Ectodermal cell (in vitro differentiated cells): ENCODE measurements around the gene TMPRSS12.
"Not testable (repeated sequence)": the region's sequence is repeated elsewhere in the genome, so short reads cannot be mapped to it uniquely, and the experiment has no call there.

Source experiments
- H3K27ac ChIP-seq: 2 replicates; pipeline ENCODE4 v1.7.0; 2013; ENCODE audit warnings: mild to moderate bottlenecking, low read depth, low read length; ENCODE audit not compliant: insufficient read depth, poor library complexity, severe bottlenecking
- H3K27me3 ChIP-seq: 2 replicates; pipeline ENCODE4 v1.7.0; 2013; ENCODE audit warnings: mild to moderate bottlenecking, low read length; ENCODE audit not compliant: insufficient read depth, control insufficient read depth, poor library complexity, severe bottlenecking
- H3K36me3 ChIP-seq: one replicate; pipeline ENCODE4 v1.7.0; 2013; ENCODE audit warnings: low read length; ENCODE audit not compliant: control insufficient read depth, insufficient read depth
- H3K4me1 ChIP-seq: one replicate; pipeline ENCODE4 v1.7.0; 2013; ENCODE audit warnings: low read length; ENCODE audit not compliant: control insufficient read depth, insufficient read depth
- H3K4me3 ChIP-seq: 2 replicates; pipeline ENCODE4 v1.7.0; 2013; ENCODE audit warnings: low read depth, low read length, control low read depth; ENCODE audit not compliant: insufficient read depth
- H3K9me3 ChIP-seq: 2 replicates; pipeline ENCODE4 v1.7.0; 2013; ENCODE audit warnings: mild to moderate bottlenecking, low read length, moderate library complexity; ENCODE audit not compliant: control insufficient read depth
- WGBS, 2 experiments: methylation state at CpG; one replicate each; pipeline ENCODE4 v1.1.7; 2013; ENCODE audit warnings: missing lambda C conversion rate in 2 of 2; 5-methylcytosine and 5-hydroxymethylcytosine counted together

TMPRSS12 gene

GRCh38 chr12:50825372-50825838 is 17.3 kb upstream of the TMPRSS12 start:
- Histone ChIP-seq H3K36me3 (no peaks in the 10 kb centered on the region), H3K4me1 (no peaks in the 10 kb centered on the region), H3K27me3 (no peaks in the 10 kb centered on the region), H3K27ac (no peak overlapping the region), H3K4me3 (no peak overlapping the region), H3K9me3 (no peaks in the 10 kb centered on the region)
- 60% methylated on average over 1 of the region's 2 CpGs; no CpG with 5 or more reads in 1 of the 2 experiments for WGBS, 2 experiments

- H3K27ac ChIP-seq, result no peak overlapping the region
- no peaks in the 10 kb centered on the region for H3K27me3 ChIP-seq
- H3K9me3 ChIP-seq, result no peaks in the 10 kb centered on the region
- H3K4me1 ChIP-seq, result no peaks in the 10 kb centered on the region
- no peak overlapping the region for H3K4me3 ChIP-seq
- H3K36me3 ChIP-seq, result no peaks in the 10 kb centered on the region
- 93 to 98% methylated on average over 1 of the region's 1 CpG for WGBS, 2 experiments
Measured at GRCh38 chr12:50828121-50828520, 14.6 kb upstream of the TMPRSS12 start.

- Histone ChIP-seq H3K36me3 (no peaks in the 10 kb centered on the region), H3K27ac (no peak overlapping the region), H3K4me3 (no peak overlapping the region), H3K27me3 (no peaks in the 10 kb centered on the region), H3K4me1 (no peaks in the 10 kb centered on the region), H3K9me3 (no peaks in the 10 kb centered on the region)
- 91 to 95% methylated on average over 2 of the region's 2 CpGs for WGBS, 2 experiments
Measured at GRCh38 chr12:50828886-50829285, 13.8 kb upstream of the TMPRSS12 start.

GRCh38 chr12:50833801-50834200 is 8.9 kb upstream of the TMPRSS12 start:
- H3K36me3 ChIP-seq, H3K4me3 ChIP-seq, H3K27ac ChIP-seq, H3K4me1 ChIP-seq, H3K27me3 ChIP-seq, H3K9me3 ChIP-seq: not testable (repeated sequence)

GRCh38 chr12:50839042-50839441 is 3.7 kb upstream of the TMPRSS12 start:
- Histone ChIP-seq H3K27me3 (no peaks in the 10 kb centered on the region), H3K4me1 (no peaks in the 10 kb centered on the region), H3K36me3 (no peaks in the 10 kb centered on the region), H3K9me3 (no peaks in the 10 kb centered on the region), H3K4me3 (no peak overlapping the region), H3K27ac (no peak overlapping the region)
- 94 to 99% methylated on average over 2 of the region's 2 CpGs for WGBS, 2 experiments

GRCh38 chr12:50840809-50841487 is 1.8 kb upstream of the TMPRSS12 start:
- Histone ChIP-seq H3K4me3 (no peak overlapping the region), H3K36me3 (no peaks in the 10 kb centered on the region), H3K27me3 (no peaks in the 10 kb centered on the region), H3K9me3 (no peaks in the 10 kb centered on the region), H3K4me1 (no peaks in the 10 kb centered on the region), H3K27ac (no peak overlapping the region)
- WGBS, 2 experiments, result 89 to 95% methylated on average over 6 to 7 of the region's 7 CpGs

GRCh38 chr12:50841716-50842531 is 802 bp upstream of the TMPRSS12 start:
- whole genome bisulfite sequencing, 2 experiments, result 78 to 91% methylated on average over 3 to 6 of the region's 7 CpGs
- H3K27me3 ChIP-seq, result no peaks in the 10 kb centered on the region
- H3K36me3 ChIP-seq, result no peaks in the 10 kb centered on the region
- no peaks in the 10 kb centered on the region for H3K9me3 ChIP-seq
- no peak overlapping the region for H3K4me3 ChIP-seq
- H3K27ac ChIP-seq, result no peak overlapping the region
- H3K4me1 ChIP-seq, result no peaks in the 10 kb centered on the region

- H3K9me3 ChIP-seq, result no peaks in the 10 kb centered on the region
- no peak overlapping the region for H3K4me3 ChIP-seq
- no peak overlapping the region for H3K27ac ChIP-seq
- no peaks in the 10 kb centered on the region for H3K36me3 ChIP-seq
- no peaks in the 10 kb centered on the region for H3K27me3 ChIP-seq
- no peaks in the 10 kb centered on the region for H3K4me1 ChIP-seq
Measured at GRCh38 chr12:50845021-50845647, 2.4 kb downstream of the TMPRSS12 start.

- Histone ChIP-seq H3K27ac (no peak overlapping the region), H3K27me3 (no peaks in the 10 kb centered on the region), H3K4me3 (no peak overlapping the region), H3K4me1 (no peaks in the 10 kb centered on the region), H3K9me3 (no peaks in the 10 kb centered on the region), H3K36me3 (no peaks in the 10 kb centered on the region)
- WGBS, 2 experiments, result 89 to 90% methylated on average over 2 of the region's 2 CpGs
Measured at GRCh38 chr12:50848963-50849362, 6.2 kb downstream of the TMPRSS12 start.

- WGBS, 2 experiments, result 83 to 100% methylated on average over 1 of the region's 1 CpG
- H3K27ac ChIP-seq, H3K27me3 ChIP-seq, H3K4me3 ChIP-seq, H3K9me3 ChIP-seq, H3K4me1 ChIP-seq, H3K36me3 ChIP-seq: not testable (repeated sequence)
Measured at GRCh38 chr12:50855218-50855617, 12.5 kb downstream of the TMPRSS12 start.
